Panc1 (cell line): Measurements from ENCODE around the gene SNX12.

ENCODE experiments used
- CTCF ChIP-seq: fragments of 450-650 bp; IDR thresholded peaks from 2 replicates; pipeline ENCODE4 v1.5.1; 2017; ENCODE audit warnings: mild to moderate bottlenecking
- REST ChIP-seq, 2 experiments: IDR thresholded peaks; 2 replicates each; pipeline ENCODE4 v1.6.1; 2011 to 2012; ENCODE audit warnings: low read depth in 2 of 2, control low read depth in 1 of 2, low read length in 1 of 2, mild to moderate bottlenecking in 1 of 2, moderate library complexity in 1 of 2; ENCODE audit not compliant: insufficient read depth in 1 of 2

GRCh38 chrX:71057848-71058530 lies 10.1 kb downstream of the SNX12 start:
- TF ChIP-seq CTCF, result no peak
- TF ChIP-seq REST (IDR thresholded peaks at IDR 0.05; ENCODE audit: insufficient read depth in 1 of 2, low read depth in 2 of 2, low read length in 1 of 2), result no peak
